HG02943 (cell line): Measurements from ENCODE around the gene COL4A3.
"Not testable (repeated sequence)": the region's sequence is repeated elsewhere in the genome, so short reads cannot be mapped to it uniquely, and the experiment has no call there.

Experiments
- ATAC-seq: cut with Tn5 transposase; IDR thresholded peaks from one replicate; pipeline ENCODE4 v1.9.1; 2021; ENCODE audit warnings: mild to moderate bottlenecking, low read depth, moderate library complexity; ENCODE audit not compliant: unreplicated experiment

COL4A3 gene

DNA sequence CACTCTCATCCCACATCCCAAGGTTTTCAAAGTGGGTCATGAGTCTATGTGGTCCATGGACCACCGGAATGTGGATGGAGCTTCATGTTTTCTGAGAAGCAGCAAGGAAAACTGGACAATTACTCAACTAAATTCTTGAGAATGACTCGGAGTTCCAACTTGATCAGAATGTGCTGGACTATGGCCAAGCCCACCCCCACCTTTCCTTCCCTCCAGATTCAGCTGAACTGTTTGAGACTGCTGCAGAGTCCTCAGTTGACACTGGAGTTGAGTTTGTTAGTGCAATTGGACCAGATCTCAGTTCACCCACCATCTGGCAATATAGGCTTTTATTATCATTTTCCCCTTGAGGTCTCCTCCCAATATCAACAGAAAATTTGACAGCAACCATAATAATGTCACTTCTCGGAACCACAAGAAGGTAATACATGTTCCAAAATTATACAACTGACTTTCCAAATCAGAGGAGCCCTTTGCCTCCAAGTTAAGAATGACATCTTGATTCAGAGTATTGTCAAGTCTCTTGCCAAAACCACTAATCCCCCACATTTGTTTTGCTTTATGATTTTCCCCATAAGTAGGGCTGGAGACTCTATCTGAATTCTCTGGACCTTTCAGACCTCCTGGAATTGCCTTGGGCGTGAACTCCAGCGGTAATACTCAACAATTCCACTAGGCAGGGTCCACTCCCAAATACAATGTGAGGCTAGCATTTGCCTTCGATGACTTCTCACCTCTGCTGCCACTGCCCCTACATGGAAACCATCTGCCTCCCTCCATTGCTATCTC is 9.2 kb upstream of the COL4A3 start:
- no peak for ATAC-seq

- ATAC-seq, result no peak
Measured at GRCh38 chr2:227160164-227160563, 4.3 kb upstream of the COL4A3 start.

GRCh38 chr2:227161947-227162346 is 2.5 kb upstream of the COL4A3 start:
- ATAC-seq, result no peak

- ATAC-seq, result peak; percentile 77
Measured at GRCh38 chr2:227163485-227163997, 883 bp upstream of the COL4A3 start.

- peak; percentile 64 for ATAC-seq
Measured at GRCh38 chr2:227164763-227165291, 403 bp downstream of the COL4A3 start.

DNA sequence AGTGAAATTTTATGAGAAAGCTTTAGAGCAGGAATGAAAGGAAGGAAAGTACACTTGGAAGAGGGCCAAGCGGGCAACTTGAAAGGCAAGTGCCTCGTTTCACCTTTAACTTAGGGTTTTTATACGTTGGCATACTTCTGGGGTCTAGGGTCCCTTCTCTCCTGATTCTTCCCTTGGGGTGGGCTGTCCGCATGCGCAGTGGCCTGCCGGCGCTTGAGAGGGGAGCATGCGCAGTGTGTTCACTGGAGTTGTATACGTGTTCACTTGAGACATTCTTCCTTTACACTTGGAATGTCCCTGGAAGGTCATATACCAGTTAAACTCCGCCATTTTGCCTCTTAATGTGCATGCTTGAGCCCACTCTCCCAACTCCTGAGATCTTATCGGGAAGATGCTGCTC is 7.4 kb downstream of the COL4A3 start:
- not testable (repeated sequence) for ATAC-seq

DNA sequence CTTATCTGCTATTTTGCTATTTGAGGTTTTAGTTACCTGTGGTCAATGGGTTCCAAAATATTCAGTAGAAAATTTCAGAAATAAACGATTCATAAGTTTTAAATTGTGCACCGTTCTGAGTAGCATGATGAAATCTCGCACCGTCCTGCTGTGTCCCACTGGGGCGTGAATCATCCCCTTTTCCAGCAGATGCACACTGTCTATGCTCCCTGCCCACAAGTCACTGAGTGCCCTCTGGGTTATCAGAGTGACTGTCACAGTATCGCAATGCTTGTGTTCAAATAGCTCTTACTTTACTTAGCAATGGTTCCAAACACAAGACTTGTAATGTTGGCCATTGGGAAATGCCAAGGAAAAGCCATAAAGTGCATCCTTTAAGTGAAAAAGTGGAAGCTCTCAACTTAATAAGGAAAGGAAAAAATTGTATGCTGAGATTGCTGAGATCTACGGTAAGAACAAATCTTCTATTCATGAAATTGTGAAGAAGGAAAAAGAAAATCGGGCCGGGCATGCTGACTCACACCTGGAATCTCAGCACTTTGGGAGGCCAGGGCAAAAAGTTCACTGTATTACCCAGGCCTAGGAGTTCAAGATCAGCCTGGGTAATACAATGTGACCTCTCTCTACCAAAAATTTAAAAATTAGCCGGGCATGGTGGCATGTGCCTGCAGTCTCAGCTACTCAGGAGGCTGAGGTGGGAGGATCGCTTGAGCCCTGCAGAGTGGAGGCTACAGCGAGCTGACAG is 13.3 kb downstream of the COL4A3 start:
- no peak for ATAC-seq

DNA sequence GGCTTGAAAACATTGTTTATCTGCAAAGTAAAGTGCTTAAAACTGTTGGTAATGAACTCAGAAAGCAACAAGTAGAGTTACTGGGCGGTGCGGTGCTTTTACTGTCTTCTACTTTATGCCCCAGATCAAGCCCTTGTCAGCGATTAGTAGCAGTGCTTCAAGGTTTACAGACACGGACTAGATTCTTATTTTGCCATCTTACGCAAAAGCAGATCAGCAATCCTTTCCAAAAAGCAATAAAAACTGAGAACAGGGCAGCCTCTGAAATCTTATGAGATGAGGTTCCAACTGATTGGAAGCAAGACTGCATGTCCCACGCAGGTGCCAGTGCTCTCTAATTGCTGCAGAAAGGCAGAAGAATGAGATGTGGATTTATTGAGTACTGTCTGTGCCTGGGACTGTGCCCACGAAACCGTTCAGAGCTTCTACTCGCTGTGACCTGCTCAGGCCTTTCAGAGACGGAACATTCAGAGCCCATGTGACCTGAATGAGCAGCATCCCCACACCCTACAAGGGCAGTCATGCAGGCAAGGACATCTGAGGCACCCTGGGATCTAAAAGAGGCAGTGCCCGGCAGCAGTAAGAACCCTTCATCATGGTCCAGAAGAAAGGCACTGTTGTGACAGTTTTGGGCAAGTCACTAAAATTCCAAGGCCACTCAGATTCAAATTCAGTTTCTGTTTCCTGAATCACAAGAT is 15.7 kb downstream of the COL4A3 start:
- no peak for ATAC-seq

DNA sequence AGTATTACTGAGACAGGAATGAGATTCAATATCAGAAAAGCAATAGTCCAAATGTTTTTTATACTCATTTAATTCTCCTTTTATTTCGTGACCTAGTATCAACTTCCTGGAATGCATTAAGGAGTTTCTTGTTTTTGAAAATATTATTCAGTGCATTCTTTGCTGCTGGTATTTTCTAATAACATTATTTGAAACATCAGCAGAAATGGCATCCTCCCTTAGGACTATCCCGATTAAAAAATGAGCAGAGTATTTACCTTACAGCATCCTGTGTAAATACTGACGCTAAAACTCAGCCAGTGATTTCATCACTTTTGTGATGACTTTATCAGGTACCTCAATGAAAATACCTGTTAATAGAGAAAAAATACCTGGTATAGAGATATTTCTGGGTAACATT is 16.3 kb downstream of the COL4A3 start:
- ATAC-seq, result no peak

GRCh38 chr2:227182765-227183164 is 18.3 kb downstream of the COL4A3 start:
- no peak for ATAC-seq

DNA sequence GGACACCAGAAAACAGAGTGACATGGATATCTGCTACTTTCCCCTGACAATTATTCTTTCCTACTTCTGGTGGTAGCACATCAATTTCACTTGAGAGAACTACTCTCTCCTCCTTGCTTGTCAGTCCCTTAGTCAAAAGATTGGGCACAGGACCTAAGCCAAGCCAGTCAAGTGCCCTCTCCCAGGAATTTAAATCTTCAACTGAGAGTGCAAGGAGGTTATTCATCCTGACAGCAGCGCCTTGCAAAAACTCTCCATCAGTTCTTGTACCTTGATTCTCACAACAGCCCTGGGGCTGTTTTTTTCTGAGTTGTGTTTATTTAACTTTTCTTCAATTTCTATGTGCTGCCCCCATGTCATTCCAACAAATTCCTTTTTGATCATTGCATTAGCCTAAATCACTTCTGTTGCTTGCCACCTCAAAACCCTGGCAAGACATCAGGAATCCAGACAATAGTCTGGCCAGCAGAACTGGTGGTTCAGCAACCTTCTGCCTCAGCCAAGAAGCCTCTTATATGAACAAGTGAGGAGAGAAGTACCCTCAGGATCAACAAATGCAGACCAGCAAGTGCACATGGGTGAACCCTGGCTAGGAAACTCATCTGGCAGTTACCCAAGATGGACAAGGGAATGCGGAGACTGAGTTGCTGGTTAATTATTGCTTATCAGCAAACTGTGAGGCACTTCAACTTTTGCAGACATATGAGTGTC is 19.4 kb downstream of the COL4A3 start:
- ATAC-seq, result no peak

DNA sequence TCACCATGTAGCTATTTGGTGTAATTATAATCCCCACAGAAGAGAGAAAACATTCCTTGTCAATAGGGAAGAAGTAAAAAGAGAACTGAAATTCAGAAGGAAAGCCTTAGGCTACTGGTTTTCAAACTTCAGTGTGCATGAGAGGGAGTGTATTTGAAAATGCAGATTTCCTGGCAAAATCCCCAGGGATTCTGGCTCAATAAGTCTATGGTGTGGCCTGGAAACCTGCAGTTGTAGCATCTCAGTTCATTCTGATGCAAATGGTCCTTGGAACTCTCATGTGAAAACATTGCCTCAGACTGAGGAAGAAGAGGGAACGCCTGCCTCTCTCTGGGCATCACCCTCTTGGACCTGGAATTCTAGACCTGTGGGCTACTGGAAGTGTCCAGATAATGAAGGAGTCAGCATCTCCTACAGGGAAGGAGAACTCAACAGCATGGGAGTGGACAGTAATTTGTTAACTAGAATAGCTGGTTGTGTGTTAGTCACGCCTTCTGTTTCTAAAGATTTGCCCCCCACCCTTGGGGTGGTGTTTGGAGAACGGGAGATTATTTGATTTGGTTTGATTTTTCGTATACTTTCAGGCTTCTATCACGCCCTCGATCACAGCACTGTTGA is 21.3 kb downstream of the COL4A3 start:
- no peak for ATAC-seq

- no peak for ATAC-seq
Measured at GRCh38 chr2:227186751-227187150, 22.3 kb downstream of the COL4A3 start.

- ATAC-seq, result no peak
Measured at GRCh38 chr2:227188292-227188691, 23.9 kb downstream of the COL4A3 start.

GRCh38 chr2:227191367-227191766 is 26.9 kb downstream of the COL4A3 start:
- no peak for ATAC-seq

DNA sequence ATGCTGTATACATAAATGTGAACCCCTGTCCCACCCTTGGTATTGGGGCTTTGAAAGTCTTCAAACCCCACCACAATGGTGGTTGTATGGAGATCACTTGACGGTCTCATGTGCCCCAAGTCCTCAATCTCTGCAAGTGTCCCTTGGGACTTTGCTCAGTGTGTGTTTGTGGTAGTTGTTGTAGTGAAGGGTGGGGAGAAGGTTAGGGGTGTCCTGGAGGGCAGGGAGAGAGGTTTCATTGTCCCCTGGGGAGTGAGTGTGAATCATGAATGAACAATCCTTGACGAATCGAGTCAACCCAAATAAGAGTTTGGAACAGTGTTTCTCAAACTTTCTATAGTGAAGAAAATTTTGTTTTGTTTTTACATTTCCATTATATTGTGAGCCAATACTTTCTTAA is 28.1 kb downstream of the COL4A3 start:
- no peak for ATAC-seq

DNA sequence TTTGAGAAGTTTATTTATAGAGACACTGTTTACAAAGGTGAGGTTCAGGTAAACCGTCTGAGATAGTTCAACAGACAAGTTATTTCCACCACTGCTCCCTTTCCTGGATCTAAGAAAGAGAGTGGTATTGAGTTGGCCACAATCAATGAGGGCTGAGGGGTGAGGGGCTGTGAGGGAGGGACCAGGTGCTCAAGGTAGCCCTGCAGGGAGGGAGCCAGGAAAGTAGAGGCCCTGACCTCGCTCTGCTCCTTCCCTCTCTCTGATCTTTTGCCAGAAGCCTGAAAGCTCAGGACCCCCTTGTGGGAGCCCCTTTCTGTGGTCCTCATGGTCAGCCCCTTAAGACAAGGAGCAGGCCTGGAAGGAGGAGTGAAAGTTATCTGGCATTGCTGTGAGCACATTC is 29.8 kb downstream of the COL4A3 start:
- ATAC-seq, result no peak

GRCh38 chr2:227198866-227199265 is 34.4 kb downstream of the COL4A3 start:
- no peak for ATAC-seq

- no peak for ATAC-seq
Measured at GRCh38 chr2:227201771-227202170, 37.3 kb downstream of the COL4A3 start.

GRCh38 chr2:227204452-227204851 is 40.0 kb downstream of the COL4A3 start:
- ATAC-seq, result no peak
